HG02798 (cell line): ENCODE results near the gene WNT16.

ENCODE experiments used
- ATAC-seq: cut with Tn5 transposase; IDR thresholded peaks from one replicate; pipeline ENCODE4 v1.9.1; 2021; ENCODE audit warnings: mild to moderate bottlenecking; ENCODE audit not compliant: unreplicated experiment, poor library complexity

The WNT16 gene

GRCh38 chr7:121341933-121342332 is 13.1 kb downstream of the WNT16 start:
- ATAC-seq, result no peak

GRCh38 chr7:121342631-121343030 is 13.8 kb downstream of the WNT16 start:
- no peak for ATAC-seq

- ATAC-seq, result no peak
Measured at GRCh38 chr7:121343302-121343701, 14.5 kb downstream of the WNT16 start.

- ATAC-seq, result no peak
Measured at GRCh38 chr7:121344093-121344492, 15.3 kb downstream of the WNT16 start.

GRCh38 chr7:121344497-121344896 is 15.7 kb downstream of the WNT16 start:
- ATAC-seq, result no peak

GRCh38 chr7:121351682-121352081 is 22.9 kb downstream of the WNT16 start:
- ATAC-seq, result no peak

- no peak for ATAC-seq
Measured at GRCh38 chr7:121352323-121352722, 23.5 kb downstream of the WNT16 start.

GRCh38 chr7:121355574-121355973 is 26.8 kb downstream of the WNT16 start:
- ATAC-seq, result no peak

- no peak for ATAC-seq
Measured at GRCh38 chr7:121360564-121360963, 31.8 kb downstream of the WNT16 start.

- ATAC-seq, result no peak
Measured at GRCh38 chr7:121366852-121367431, 38.1 kb downstream of the WNT16 start.

GRCh38 chr7:121369462-121369861 is 40.7 kb downstream of the WNT16 start:
- peak; percentile 56 for ATAC-seq

- no peak for ATAC-seq
Measured at GRCh38 chr7:121371367-121371766, 42.6 kb downstream of the WNT16 start.

GRCh38 chr7:121371883-121372282 is 43.1 kb downstream of the WNT16 start:
- ATAC-seq, result no peak

- ATAC-seq, result peak; percentile 89
Measured at GRCh38 chr7:121372376-121373010, 43.7 kb downstream of the WNT16 start.

GRCh38 chr7:121373177-121373576 is 44.4 kb downstream of the WNT16 start:
- ATAC-seq, result no peak

GRCh38 chr7:121376979-121377378 is 48.2 kb downstream of the WNT16 start:
- ATAC-seq, result no peak

GRCh38 chr7:121379930-121380329 is 51.1 kb downstream of the WNT16 start:
- no peak for ATAC-seq

- no peak for ATAC-seq
Measured at GRCh38 chr7:121382473-121382872, 53.7 kb downstream of the WNT16 start.

GRCh38 chr7:121383235-121383910 is 54.6 kb downstream of the WNT16 start:
- no peak for ATAC-seq

GRCh38 chr7:121384265-121384664 is 55.5 kb downstream of the WNT16 start:
- no peak for ATAC-seq

- ATAC-seq, result no peak
Measured at GRCh38 chr7:121385056-121385799, 56.4 kb downstream of the WNT16 start.
